ENCODE measurements around the gene DUOXA2.

The DUOXA2 gene

GRCh38 chr15:45165536-45165935 lies 51.4 kb downstream of the DUOXA2 start:
- no peak for DNase-seq

GRCh38 chr15:45166834-45167630 lies 52.9 kb downstream of the DUOXA2 start:
- DNase-seq: peak; percentile 86

GRCh38 chr15:45167631-45168205 lies 53.6 kb downstream of the DUOXA2 start:
- DNase-seq: no peak
